ENCODE measurements around the gene LRRC3B.

The LRRC3B gene

GRCh38 chr3:26630669-26631389, 8.3 kb downstream of the LRRC3B start:
- no peak for DNase-seq (ENCODE audit: low read depth in 4 of 4, low spot score in 1 of 4)

GRCh38 chr3:26631390-26631738, 8.8 kb downstream of the LRRC3B start:
- no peak for DNase-seq (ENCODE audit: low read depth in 4 of 4, low spot score in 1 of 4)

GRCh38 chr3:26634601-26635000, 12.0 kb downstream of the LRRC3B start:
- no peak for DNase-seq (ENCODE audit: low read depth in 4 of 4, low spot score in 1 of 4)

- no peak for DNase-seq (ENCODE audit: low read depth in 4 of 4, low spot score in 1 of 4)
These were observed 13.6 kb downstream of the LRRC3B start for GRCh38 chr3:26636096-26636727.

- no peak for DNase-seq (ENCODE audit: low read depth in 4 of 4, low spot score in 1 of 4)
These were observed 15.1 kb downstream of the LRRC3B start for GRCh38 chr3:26637698-26638097.

- no peak for DNase-seq (ENCODE audit: low read depth in 4 of 4, low spot score in 1 of 4)
These were observed 15.5 kb downstream of the LRRC3B start for GRCh38 chr3:26638113-26638512.

DNA sequence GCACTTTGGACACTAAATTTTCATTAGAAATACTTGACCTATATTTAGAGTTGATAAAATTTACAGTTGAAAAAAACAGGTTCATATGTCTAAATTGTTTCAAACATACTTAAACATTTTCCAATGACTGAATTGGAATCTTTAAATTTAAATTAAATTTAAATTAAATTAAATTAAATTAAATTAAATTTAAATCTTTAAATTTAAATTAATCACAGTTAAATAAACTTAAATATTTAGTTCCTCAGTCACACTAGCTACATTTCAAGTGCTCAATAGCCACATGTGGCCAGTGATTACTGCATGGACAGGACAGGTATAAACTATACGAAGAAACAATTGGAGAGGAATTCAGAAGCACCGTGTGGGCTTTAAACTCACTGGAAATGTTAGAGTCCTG, 16.8 kb downstream of the LRRC3B start:
- no peak for DNase-seq (ENCODE audit: low read depth in 4 of 4, low spot score in 1 of 4)

DNA sequence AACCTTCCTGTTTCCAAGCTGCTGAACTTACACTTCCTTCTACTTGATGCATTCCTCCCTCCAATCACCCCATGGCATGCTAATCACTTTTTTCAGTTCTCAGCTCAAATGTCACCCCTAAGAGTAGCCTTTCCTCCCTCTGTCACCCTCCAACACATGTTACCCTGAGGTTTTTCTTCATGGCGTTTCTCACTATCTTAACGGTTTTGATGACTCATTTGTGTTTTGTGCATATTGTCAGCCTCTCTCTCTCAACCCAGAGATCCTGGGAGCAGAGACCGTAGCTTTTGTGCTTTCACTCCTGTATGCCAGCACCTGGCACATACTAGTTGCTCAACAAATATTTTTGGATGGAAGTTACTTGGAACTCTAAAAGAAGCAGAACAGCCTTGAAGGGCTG, 24.5 kb downstream of the LRRC3B start:
- DNase-seq (ENCODE audit: low read depth in 4 of 4, low spot score in 1 of 4): no peak

- no peak for DNase-seq (ENCODE audit: low read depth in 4 of 4, low spot score in 1 of 4)
These were observed 25.9 kb downstream of the LRRC3B start for GRCh38 chr3:26648461-26648860.

DNA sequence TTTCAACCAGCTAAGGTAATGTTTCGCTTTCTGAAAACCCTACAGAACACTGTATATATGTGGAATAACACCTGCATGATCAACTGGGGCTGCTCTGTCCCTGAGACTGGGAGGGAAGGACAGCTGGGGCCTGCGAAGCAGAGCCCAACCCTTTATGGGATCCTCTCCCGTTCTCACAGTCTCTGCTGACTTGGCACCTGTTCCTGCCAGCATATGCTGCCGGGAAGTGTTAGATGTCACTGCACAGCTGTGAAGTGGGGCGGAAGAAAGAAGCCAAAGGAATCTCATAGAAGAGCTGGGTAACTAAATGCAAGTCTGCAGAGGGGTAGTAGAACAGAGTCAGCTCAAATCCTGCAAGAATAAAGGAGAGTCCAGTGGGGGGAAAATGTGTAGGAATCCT, 29.6 kb downstream of the LRRC3B start:
- DNase-seq (ENCODE audit: low read depth in 4 of 4, low spot score in 1 of 4): no peak

- no peak for DNase-seq (ENCODE audit: low read depth in 4 of 4, low spot score in 1 of 4)
These were observed 31.3 kb downstream of the LRRC3B start for GRCh38 chr3:26653811-26654425.

DNA sequence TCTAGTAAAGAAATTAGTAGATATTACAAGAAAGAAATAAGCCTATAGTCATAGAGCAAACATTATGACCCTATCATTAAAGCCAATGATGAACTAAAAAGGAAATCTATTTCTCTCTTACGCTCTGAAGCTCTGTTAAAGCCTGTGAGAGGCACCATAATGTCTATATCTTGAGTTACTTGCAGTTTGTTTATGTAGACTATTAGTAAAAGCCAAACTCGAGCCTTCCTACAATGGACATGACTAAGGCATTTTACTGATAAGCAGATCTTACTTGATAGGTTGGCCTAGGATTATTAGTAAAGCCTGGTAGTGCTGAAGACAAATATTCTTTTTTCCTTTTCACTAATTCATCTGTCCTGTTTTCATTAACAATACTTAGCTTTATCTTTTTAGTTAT, 32.7 kb downstream of the LRRC3B start:
- no peak for DNase-seq (ENCODE audit: low read depth in 4 of 4, low spot score in 1 of 4)

GRCh38 chr3:26657348-26657976, 34.9 kb downstream of the LRRC3B start:
- DNase-seq (ENCODE audit: low read depth in 4 of 4, low spot score in 1 of 4): no peak

DNA sequence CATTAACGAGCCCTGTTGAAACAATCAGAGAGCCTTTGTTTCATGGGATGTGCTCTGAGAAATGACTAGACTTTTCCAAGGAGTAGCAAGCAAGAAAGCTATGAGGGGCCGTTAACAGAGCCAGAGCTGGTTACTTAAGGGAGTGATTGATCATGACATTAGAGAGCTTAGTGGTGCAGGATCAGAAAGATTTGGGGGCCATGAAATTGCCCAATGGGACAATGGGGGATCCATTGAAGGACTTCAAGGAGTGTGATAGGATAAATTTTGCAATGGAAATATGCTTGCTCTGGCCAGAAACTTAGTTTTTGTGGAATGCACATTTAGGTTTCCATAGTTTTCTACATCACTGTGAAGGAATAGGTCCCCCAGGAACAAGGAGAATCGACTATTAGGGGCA, 45.6 kb downstream of the LRRC3B start:
- no peak for DNase-seq (ENCODE audit: low read depth in 4 of 4, low spot score in 1 of 4)

DNA sequence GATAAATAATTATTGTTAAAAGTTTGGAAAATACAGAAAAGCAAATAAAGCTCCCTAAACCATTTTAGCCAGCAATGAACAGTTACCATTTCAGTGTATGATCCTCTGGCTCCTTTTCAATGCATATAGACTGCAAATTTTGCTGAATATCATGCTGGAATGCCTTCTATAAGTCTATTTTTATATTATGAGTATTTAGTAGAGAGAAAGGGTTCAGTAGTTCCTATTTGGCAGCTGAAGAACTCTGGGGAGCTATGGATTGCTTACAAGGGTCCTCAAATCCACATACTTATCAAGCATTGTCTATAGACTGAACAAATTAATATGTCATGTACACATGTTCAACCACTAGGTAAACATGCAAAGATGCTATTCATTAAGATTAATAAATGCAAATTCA, 46.1 kb downstream of the LRRC3B start:
- no peak for DNase-seq (ENCODE audit: low read depth in 4 of 4, low spot score in 1 of 4)

DNA sequence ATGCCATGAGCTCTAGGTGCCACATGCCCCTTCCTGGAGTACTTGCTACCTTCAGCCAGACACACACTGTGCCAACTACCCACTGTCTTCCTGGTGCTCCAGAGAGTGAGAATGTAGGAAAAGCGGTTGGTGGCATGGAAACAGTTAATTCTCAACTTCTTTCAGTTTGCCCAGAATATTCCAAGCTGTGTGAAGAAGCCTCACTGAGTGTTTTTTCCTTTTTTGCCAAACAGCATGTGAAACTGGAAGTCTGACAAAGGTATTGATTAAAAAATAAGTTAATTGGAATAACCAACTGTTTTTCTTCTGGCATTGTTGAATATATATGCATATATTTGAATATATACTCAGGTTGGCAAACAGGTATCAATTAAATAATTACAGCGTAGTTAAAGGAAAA, 52.8 kb downstream of the LRRC3B start:
- DNase-seq (ENCODE audit: low read depth in 4 of 4, low spot score in 1 of 4): no peak

DNA sequence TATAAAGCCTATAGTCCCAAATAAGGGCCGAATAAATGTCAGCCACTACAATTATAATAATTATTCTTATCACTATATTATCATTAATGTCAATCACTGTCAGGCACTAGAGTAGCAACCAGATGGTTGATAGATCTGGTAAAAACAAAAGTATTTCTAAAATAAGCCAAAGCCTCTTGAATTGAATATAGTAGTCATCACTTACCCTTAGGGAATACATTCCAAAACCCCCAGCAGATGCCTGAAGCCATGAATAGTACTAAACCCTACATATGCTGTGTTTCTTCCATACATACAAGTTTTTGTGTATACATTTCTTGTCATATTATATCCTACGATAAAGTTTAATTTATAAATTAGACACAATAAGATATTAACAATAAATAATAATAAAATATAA, 59.1 kb downstream of the LRRC3B start:
- no peak for DNase-seq (ENCODE audit: low read depth in 4 of 4, low spot score in 1 of 4)

- no peak for DNase-seq (ENCODE audit: low read depth in 4 of 4, low spot score in 1 of 4)
These were observed 59.8 kb downstream of the LRRC3B start for GRCh38 chr3:26682406-26682805.

DNA sequence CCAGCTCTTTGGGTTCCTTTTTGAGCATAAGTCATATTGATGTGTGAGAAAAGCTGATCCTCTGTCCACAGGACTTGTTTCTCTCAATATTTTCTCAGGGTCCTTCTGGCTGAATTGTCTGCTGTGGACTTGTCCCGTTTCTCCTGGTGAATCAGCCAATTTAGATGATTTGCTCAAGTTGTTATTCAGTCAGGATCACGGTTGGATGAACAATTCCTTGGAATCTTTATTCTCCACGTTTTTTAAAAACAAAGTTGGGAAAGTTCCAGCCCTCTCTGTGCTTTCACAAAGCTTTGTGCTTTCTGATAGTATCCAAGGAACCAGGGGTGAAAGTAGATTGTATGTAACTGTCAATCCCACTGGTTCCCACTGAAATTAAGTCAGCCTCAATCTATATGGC, 61.3 kb downstream of the LRRC3B start:
- DNase-seq (ENCODE audit: low read depth in 4 of 4, low spot score in 1 of 4): no peak

DNA sequence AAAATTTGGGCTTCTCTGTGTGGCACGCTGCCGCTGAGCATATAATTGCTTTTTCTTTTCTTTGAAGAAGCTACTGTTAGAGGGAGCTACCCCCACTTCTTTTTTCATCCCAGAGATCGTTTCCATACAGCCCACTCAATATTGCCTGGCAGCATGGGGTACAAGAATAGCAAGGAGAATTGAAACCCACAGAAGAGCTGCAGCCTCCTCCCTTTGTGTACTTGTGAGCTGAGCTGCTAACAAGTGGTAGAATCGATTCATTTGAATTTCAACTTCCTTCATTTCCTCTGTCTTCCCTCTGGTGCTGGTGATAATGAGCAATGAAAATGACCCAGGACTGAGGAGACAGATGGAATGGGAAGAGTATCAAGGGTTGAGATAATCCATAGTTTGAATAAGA, 64.9 kb downstream of the LRRC3B start:
- DNase-seq (ENCODE audit: low read depth in 4 of 4, low spot score in 1 of 4): no peak

DNA sequence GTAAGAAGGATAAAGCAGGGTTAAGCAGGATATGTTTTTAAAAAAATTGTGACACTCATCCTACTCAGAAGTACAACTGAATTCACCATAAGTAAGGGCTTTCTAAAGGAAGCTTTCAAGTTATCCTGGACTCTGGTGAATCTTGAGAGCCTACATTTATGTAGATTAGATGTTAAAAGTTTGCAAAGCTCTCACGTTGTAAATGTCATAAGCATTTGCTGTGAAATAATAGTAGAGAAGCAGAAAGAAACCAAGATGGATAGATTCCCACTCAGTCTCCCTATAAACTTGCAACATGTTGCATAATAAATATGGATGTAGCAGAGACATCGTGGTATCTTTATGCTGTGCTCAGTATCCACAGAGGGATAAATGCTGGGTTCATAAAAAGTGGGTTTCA, 77.0 kb downstream of the LRRC3B start:
- DNase-seq (ENCODE audit: low read depth in 4 of 4, low spot score in 1 of 4): no peak

DNA sequence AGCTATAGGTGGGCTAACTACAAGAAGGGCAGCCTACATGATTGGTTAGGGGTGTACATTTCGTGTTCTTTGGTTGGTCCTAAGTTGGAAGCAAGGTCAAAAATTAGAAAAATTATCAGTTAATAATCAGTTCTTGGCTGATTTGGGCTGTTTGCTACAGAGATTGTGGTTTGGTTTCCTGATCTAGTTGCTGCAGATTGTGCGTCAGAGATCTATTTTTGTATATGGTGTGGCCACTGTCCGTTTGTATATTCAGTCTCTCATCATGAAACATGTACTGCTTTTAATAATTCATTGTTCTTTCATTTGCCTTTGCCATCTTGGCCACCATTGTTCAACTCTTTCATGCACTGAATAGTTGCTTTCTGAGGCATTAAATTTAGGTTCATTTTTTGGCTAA, 80.9 kb downstream of the LRRC3B start:
- no peak for DNase-seq (ENCODE audit: low read depth in 4 of 4, low spot score in 1 of 4)
